ENCODE data around the gene PNLIPRP3.

PNLIPRP3 gene

GRCh38 chr10:116450861-116451260 lies 23.2 kb downstream of the PNLIPRP3 start:
- no peak for DNase-seq

- DNase-seq: no peak
These were observed 24.2 kb downstream of the PNLIPRP3 start for GRCh38 chr10:116451711-116452337.

GRCh38 chr10:116452338-116452720 lies 24.7 kb downstream of the PNLIPRP3 start:
- DNase-seq: no peak

GRCh38 chr10:116457488-116457887 lies 29.8 kb downstream of the PNLIPRP3 start:
- no peak for DNase-seq

DNA sequence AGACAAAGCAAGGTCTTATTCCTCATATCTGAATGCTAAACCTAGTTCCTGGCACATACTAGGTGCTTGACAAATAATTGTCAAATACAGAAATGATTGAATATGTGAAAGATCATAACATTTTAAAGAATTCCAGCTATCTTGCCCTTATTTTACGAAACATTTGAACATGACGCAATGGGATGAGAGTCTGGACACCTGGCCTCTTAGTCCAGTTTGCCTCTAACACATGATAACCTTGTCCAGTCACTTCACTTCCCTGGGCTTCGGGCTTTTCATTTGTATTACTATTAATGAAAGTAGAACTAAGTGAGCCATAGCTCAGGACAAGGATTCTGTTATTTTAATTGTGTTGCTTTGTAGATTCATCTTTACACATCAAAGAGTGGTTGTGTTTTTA lies 32.6 kb downstream of the PNLIPRP3 start:
- no peak for DNase-seq

GRCh38 chr10:116461680-116462079 lies 34.0 kb downstream of the PNLIPRP3 start:
- DNase-seq: no peak

- DNase-seq: no peak
These were observed 36.6 kb downstream of the PNLIPRP3 start for GRCh38 chr10:116464257-116464656.

GRCh38 chr10:116465546-116465945 lies 37.9 kb downstream of the PNLIPRP3 start:
- DNase-seq: no peak

GRCh38 chr10:116466715-116467422 lies 39.2 kb downstream of the PNLIPRP3 start:
- no peak for DNase-seq

DNA sequence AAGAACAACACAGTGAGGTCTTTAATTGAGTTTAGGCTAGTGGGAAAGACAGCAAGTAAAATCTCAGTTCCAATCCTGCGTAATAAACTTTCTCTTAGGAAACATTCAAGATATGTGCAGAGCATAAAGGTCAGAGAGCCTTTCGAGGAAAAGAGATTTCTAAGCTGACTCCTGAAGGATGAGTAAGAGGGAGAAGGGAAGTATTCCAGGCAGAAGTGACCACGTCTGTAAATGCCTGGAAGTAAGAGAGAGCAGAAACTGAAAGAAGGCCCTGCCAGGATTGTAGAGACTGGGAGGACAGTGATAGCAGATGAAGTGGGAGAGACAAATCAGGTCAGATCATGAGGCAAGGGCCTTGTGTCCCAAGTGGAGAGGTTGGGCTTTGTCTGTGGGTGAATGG lies 41.8 kb downstream of the PNLIPRP3 start:
- no peak for DNase-seq

DNA sequence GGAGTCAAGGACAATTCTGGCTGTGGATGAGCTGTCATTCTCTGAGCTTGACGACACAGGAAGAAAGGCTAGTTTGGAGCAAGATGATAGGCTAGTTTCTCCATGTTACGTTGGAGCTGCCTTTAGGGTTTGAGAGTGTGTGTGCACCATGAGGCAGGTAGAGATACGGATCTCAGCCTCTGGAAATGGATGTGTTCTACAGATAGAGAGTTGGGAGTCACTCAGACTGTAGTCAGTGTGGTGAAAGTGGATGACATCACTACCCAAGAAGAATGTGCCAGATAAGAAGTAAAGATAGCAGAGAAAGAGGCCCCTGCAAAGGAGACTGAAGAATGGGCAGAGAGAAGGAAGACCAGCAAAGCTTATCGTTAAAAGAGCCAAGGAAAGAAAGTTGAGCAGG lies 42.4 kb downstream of the PNLIPRP3 start:
- no peak for DNase-seq

DNA sequence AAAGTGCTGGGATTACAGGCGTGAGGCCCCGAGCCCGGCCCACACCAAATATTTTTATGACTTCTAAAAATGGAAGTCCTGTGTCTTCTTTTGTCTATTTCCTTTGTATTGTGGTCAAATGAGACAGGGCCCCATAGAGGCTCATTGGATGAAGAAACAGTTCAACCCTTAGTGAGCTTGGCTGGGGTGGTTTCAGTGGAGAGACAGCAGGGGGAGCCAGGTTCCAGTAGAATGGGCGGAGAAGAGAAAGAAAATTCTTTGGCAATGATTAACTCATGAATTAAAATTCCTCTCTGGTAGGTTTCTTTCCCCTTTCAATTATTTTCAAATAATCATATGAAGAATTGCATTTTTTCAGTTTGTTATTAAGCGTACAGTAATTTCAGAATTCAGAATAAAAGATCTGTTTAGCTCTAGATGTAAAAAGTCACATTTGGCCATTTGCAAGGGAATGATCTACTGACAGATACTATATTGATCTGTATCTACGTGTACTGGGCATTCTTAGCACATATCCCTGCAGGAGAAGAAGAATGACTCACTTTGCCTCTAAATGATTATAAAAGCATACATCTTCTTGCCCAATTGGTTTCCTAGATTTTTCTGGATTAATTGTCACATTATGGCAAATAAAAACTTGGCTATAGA lies 43.2 kb downstream of the PNLIPRP3 start:
- DNase-seq: no peak

- DNase-seq: no peak
These were observed 45.2 kb downstream of the PNLIPRP3 start for GRCh38 chr10:116472891-116473290.

- no peak for DNase-seq
These were observed 48.2 kb downstream of the PNLIPRP3 start for GRCh38 chr10:116475866-116476265.

- DNase-seq: no peak
These were observed 48.8 kb downstream of the PNLIPRP3 start for GRCh38 chr10:116476461-116476860.

GRCh38 chr10:116477986-116478664 lies 50.5 kb downstream of the PNLIPRP3 start:
- DNase-seq: no peak

GRCh38 chr10:116486770-116487448 lies 59.3 kb downstream of the PNLIPRP3 start:
- DNase-seq: no peak

DNA sequence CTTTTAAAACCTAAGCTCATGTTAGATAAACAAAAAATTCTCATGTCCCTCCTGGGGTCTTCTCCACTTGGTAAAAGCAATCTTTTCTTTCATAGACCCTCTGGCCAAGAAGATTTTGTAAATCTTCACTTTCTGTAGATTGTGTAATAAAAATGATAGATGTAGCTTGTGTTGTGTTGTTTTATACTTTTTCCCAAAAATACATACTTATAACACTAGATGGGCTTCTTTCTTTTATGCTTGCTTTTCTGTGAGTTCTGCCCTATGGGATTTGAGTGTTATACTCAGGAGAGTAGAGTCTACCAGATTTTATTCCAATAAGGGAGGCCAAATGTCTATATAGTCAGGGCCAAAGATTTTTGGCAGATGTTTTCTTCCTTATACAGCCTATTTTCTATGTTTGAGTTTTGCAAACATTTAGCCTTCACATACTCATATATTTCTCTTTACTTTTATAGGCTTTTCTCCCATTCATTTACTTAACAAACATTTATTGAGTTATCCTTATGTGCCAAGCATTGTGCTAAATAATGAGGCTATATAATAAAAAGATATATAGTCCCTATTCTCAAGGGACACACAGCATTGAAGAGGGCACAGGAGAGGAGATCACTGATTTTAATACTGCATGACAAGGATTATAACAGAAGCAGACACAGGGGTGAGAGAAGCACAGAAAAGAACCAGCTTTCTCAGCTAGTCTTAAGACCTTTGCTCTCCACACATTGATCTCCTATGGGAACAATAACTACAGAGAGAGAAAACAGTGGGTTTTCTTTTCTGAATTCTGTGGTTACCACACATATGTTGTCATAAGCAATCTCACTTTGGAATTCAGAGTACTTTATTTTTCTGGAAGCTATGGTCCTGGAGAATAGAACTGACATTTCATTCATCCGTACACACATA lies 60.1 kb downstream of the PNLIPRP3 start:
- no peak for DNase-seq

DNA sequence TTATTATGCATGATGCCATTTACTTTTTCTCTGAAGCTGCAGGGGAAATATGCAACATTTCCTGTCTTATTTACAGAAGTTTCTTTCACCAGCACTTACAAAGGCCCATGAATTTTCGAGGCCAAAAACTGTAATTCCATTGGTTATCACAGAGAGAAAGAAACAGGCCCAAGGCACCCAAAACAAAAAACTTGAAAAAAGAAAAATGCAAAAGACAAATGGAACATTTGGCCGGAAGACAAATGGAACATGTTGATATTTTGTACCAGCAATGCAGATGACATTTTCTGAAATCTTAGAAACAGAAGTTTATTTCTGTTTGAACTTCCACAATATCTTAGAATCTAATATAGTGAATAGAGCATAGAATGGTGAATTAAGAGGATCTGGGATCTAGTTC lies 61.8 kb downstream of the PNLIPRP3 start:
- DNase-seq: no peak

GRCh38 chr10:116490028-116490662 lies 62.5 kb downstream of the PNLIPRP3 start:
- DNase-seq: no peak
